Skeletal muscle satellite cell (primary cell): ENCODE data around the gene NEMP2.

ENCODE experiments used
- H3K27me3 ChIP-seq: 2 replicates; pipeline ENCODE4 v1.7.0; 2013; ENCODE audit warnings: low read length; ENCODE audit not compliant: control insufficient read depth, insufficient read depth
- H3K36me3 ChIP-seq: 2 replicates; pipeline ENCODE4 v1.7.0; 2013; ENCODE audit warnings: mild to moderate bottlenecking, control low read depth, low read length; ENCODE audit not compliant: insufficient read depth
- H3K4me1 ChIP-seq: 2 replicates; pipeline ENCODE4 v1.7.0; 2013; ENCODE audit warnings: low read length; ENCODE audit not compliant: control insufficient read depth, insufficient read depth
- H3K4me2 ChIP-seq: 2 replicates; pipeline ENCODE4 v1.7.0; 2013; ENCODE audit warnings: mild to moderate bottlenecking, low read length
- H3K4me3 ChIP-seq: 2 replicates; pipeline ENCODE4 v1.7.0; 2013; ENCODE audit warnings: low read length
- H3K9ac ChIP-seq: 2 replicates; pipeline ENCODE4 v1.7.0; 2013; ENCODE audit warnings: mild to moderate bottlenecking, low read depth, low read length, moderate library complexity
- H3K9me3 ChIP-seq: replicated peaks from 2 replicates; pipeline ENCODE4 v1.7.0; 2013; ENCODE audit warnings: mild to moderate bottlenecking, control low read depth, low read length

Gene NEMP2

DNA sequence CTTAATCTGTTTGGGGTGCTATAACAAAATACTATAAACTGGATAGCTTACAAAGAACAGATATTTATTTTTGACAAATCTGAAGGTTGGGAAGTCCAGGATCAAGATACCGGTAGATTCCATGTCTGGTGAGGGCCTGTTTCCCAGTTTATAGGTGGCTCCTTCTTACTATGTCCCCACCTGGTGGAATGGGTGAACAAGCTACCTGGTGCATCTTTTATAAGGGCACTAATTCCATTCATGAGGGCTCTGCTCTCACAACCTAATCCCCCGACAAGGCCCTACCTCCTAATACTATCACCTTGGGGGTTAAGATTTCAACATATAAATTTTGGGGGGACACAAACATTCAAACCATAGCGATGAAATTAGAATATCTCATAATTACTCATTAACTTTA lies 15.6 kb upstream of the NEMP2 start:
- H3K9ac ChIP-seq: no peak overlapping the region
- H3K4me1 ChIP-seq: peaks cover 11% of the 10 kb centered on the region
- H3K36me3 ChIP-seq: no peaks in the 10 kb centered on the region
- no peaks in the 10 kb centered on the region for H3K27me3 ChIP-seq
- no peak overlapping the region for H3K4me2 ChIP-seq
- H3K9me3 ChIP-seq: no peaks in the 10 kb centered on the region
- no peak overlapping the region for H3K4me3 ChIP-seq

DNA sequence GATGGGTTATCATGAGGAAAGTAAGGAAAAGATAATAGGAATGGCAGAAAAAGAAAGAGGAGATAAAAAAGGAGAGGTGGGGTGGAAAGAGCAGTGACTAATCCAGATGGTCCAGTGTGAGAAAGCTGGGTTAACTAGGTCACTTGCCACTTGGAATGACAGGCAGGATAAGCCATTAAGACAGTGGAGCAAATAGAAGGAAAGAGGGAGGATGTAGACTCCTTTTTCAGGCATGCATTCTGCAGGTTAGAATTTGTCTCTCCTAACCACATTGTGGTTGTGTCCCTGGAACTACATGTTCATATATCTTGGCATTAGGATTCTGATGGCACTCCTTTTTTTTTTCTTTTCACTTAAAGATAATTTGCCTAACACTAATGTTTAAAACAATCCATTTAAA lies 13.4 kb upstream of the NEMP2 start:
- H3K27me3 ChIP-seq: no peaks in the 10 kb centered on the region

DNA sequence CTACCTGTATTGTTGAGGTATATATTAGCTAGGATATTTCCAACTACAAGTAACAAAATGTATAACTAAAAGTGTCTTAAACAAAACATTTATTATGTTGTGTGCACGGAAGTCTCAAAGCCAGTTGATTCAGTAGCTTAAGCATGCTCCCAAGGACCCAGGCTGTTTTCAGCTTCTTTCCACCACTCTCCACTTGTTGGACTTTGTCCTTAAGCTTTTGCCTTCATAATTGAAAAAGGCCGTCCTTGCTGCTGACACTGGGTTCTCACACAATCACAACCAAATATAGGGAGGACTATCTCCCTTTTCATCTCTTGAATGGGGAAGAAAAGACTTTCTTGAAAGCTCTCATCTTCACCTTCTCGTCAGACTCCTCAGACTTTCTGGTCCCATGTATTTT lies 12.2 kb upstream of the NEMP2 start:
- H3K36me3 ChIP-seq: no peaks in the 10 kb centered on the region
- H3K9me3 ChIP-seq: no peaks in the 10 kb centered on the region
- H3K9ac ChIP-seq: no peak overlapping the region
- H3K27me3 ChIP-seq: no peaks in the 10 kb centered on the region
- H3K4me1 ChIP-seq: peaks cover 13% of the 10 kb centered on the region
- H3K4me3 ChIP-seq: no peak overlapping the region
- H3K4me2 ChIP-seq: no peak overlapping the region

More for the DNA sequence above, 13.4 kb upstream of the NEMP2 start:
- no peak overlapping the region for H3K9ac ChIP-seq
- H3K4me3 ChIP-seq: no peak overlapping the region
- H3K36me3 ChIP-seq: no peaks in the 10 kb centered on the region
- no peaks in the 10 kb centered on the region for H3K9me3 ChIP-seq
- no peak overlapping the region for H3K4me2 ChIP-seq
- H3K4me1 ChIP-seq: peaks cover 13% of the 10 kb centered on the region

DNA sequence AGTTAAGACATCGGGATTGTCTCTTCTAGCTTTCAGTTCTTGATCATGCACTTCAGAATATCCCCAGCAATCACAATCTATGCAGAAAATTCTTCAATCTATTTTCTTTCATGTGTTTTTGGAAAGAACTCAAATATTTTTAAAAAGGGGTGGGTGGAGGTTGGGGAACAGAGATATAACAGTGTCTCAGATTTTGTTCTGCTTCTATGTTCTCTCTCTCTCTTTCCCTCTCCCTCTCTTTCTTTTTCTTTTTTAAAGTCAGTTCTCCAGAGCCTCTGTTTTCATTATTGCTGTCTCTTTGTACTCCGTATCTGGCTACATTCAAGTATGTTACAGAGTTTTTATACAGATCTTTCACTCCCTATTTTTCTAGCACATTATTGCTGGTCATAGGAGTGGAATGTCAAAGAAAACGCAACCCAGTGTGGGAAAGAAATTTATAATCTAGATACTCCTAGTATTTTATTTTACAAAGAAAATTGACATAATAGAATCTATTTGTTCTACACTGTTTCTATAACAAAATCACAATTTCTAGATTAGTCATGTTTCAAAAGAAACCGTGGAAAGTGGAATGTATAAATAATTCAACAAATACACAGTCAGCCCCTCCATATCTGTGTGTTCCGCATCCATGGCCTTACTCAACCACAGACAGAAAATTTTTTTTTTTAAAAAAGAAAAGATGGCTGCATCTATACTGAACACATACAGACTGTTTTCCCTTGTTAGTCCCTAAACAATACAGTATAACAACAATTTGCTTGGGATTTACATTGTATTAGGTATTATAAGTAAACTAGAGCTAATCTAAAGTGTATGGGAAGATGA lies 11.2 kb upstream of the NEMP2 start:
- Histone ChIP-seq H3K27me3 (no peaks in the 10 kb centered on the region), H3K4me2 (peak overlapping the region; percentile 73), H3K4me1 (peaks cover 13% of the 10 kb centered on the region), H3K9me3 (no peaks in the 10 kb centered on the region), H3K36me3 (no peaks in the 10 kb centered on the region), H3K9ac (peak overlapping the region; percentile 65), H3K4me3 (peak overlapping the region; percentile 57)

DNA sequence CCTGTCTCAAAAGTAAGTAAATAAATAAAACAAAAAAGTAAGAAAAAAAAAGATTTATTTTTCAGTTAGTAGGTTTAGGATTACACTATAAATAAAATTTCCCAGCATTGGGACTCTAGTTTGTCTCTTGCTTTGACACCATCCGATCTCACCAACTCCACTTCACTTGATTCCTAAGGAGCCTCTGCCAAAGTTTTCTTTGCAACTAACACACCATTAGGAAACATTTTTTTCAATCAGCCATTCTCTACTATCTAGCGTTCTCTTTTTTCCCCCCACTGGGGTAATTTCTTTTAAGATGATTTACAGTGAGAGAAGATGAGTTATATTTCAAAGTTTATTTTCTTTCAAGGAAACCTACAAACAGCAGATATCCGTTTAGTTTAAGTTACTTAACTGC lies 10.6 kb upstream of the NEMP2 start:
- Histone ChIP-seq H3K4me2 (peak overlapping the region; percentile 73), H3K9me3 (peaks cover 6% of the 10 kb centered on the region), H3K9ac (peak overlapping the region; percentile 65), H3K4me3 (peak overlapping the region; percentile 57), H3K27me3 (no peaks in the 10 kb centered on the region), H3K36me3 (no peaks in the 10 kb centered on the region), H3K4me1 (peaks cover 13% of the 10 kb centered on the region)

DNA sequence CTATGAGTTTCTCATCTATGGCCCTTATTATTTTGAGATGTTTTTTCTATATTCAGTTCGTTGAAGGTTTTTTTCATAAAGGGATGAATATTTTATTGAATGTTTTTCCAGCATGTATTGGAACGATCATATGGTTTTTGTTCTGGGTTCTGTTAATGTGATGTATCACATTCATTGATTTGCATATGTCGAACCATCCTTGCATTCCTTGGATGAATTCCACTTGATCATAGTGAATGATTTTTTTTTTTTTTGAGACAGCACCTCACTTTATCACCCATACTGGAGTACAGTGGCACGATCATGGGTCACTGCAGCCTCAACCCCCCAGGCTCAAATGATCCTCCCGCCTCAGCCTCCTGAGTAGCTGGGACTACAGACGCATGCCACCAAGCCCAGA lies 5.5 kb upstream of the NEMP2 start:
- no peaks in the 10 kb centered on the region for H3K27me3 ChIP-seq
- H3K4me1 ChIP-seq: peaks cover 4% of the 10 kb centered on the region
- H3K9me3 ChIP-seq: peaks cover 9% of the 10 kb centered on the region
- no peak overlapping the region for H3K4me2 ChIP-seq
- no peak overlapping the region for H3K4me3 ChIP-seq
- H3K36me3 ChIP-seq: peaks cover 3% of the 10 kb centered on the region
- no peak overlapping the region for H3K9ac ChIP-seq

DNA sequence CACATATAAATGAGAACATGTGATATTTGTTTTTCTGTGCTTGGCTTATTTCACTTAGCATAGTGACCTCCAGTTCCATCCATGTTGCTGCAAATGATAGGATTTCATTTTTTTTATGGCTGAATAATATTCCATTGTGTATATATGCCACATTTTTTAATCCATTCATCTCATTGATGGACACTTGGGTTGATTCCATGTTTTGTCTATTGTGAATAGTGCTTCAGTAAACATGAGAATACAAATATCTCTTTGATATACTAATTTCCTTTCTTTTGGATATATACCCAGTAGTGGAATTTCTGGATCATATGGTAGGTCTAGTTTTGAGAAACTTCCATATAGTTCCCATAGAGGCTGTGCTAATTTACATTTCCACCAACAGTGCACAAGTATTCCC lies 3.7 kb upstream of the NEMP2 start:
- peaks cover 10% of the 10 kb centered on the region for H3K4me1 ChIP-seq
- H3K9ac ChIP-seq: no peak overlapping the region
- peaks cover 9% of the 10 kb centered on the region for H3K9me3 ChIP-seq
- H3K4me3 ChIP-seq: no peak overlapping the region
- H3K4me2 ChIP-seq: no peak overlapping the region
- H3K36me3 ChIP-seq: peaks cover 3% of the 10 kb centered on the region
- H3K27me3 ChIP-seq: no peaks in the 10 kb centered on the region

DNA sequence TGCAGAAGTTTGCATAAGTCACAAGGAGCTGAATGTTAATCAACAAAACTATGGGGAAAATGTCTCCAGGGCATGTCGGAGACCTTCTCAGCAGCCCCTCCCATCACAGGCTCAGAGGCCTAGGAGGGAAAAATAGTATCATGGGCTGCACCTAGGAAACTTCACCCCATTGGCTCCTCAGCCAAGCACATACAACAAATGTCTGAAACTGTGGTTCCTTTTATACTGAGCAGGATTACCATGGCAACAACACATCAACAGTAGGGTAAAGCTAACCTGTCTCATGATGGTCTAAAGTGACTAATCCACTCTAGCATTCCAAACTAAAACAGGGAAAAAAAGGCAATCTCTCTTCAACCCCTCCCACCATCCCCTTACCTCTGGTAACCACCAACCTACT lies 3.2 kb upstream of the NEMP2 start:
- peaks cover 9% of the 10 kb centered on the region for H3K9me3 ChIP-seq
- no peak overlapping the region for H3K4me2 ChIP-seq
- no peaks in the 10 kb centered on the region for H3K27me3 ChIP-seq
- H3K4me3 ChIP-seq: no peak overlapping the region
- peaks cover 3% of the 10 kb centered on the region for H3K36me3 ChIP-seq
- H3K9ac ChIP-seq: no peak overlapping the region
- peaks cover 10% of the 10 kb centered on the region for H3K4me1 ChIP-seq

DNA sequence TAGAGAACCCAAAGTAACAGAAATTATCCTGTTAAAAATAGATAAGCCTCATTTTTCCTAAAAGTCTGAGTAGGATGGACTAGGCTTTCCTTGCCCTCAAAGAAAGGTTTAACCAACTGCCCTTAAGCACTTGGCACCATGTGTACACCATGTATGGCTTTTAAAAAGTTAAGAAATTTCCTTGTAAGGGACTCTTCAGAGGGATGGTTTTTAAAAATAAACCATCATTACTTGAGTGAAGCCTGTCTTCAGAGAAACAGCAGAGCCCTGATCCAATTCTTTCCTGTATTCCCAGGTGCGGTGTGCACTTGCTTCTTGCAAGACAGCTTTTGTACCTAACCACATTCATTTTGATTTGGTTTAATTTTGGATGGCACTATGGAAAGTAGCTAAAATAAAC lies 1.1 kb upstream of the NEMP2 start:
- Histone ChIP-seq H3K27me3 (no peaks in the 10 kb centered on the region), H3K4me3 (peak overlapping the region; percentile 69), H3K36me3 (peaks cover 3% of the 10 kb centered on the region), H3K4me2 (peak overlapping the region; percentile 85), H3K9ac (peak overlapping the region; percentile 91), H3K4me1 (peaks cover 10% of the 10 kb centered on the region), H3K9me3 (peaks cover 8% of the 10 kb centered on the region)

DNA sequence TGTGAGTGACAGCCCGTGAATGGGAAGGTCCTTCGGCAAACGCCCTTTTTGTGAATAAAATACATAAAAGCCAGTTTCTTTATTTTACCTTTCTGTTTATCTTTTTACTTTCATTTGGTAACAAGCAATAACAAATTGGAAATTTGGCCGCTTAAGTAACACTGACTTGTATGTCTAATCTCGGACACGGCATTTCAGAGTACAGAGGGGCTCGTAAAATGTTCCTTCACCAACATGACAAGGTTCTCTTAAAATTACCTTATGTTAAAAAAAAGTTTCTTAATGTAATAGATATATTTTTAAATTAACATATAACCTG lies 558 bp upstream of the NEMP2 start:
- Histone ChIP-seq H3K4me2 (peak overlapping the region; percentile 85), H3K9me3 (peaks cover 3% of the 10 kb centered on the region), H3K4me1 (peaks cover 10% of the 10 kb centered on the region), H3K36me3 (peaks cover 3% of the 10 kb centered on the region), H3K27me3 (no peaks in the 10 kb centered on the region), H3K4me3 (peak overlapping the region; percentile 69), H3K9ac (peak overlapping the region; percentile 91)

DNA sequence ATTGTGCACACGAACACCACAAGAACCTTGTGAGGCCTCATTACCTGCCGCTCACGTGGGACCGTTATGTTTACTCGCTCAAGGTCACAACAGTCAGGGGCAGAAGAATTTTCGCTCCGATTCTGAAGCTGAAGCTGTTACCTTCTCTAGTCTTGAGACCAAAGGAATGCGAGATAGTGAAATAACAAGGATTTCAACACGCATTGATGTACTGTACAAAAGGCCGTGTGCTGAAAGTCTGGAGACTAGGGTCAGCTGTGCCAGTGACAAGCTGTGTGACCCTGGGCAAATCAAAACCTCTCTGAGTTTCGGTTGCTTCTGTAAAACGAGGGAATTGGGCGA lies 583 bp downstream of the NEMP2 start:
- Histone ChIP-seq H3K4me3 (peak overlapping the region; percentile 69), H3K4me1 (peaks cover 10% of the 10 kb centered on the region), H3K36me3 (peaks cover 3% of the 10 kb centered on the region), H3K9ac (peak overlapping the region; percentile 91), H3K9me3 (no peaks in the 10 kb centered on the region), H3K4me2 (peak overlapping the region; percentile 85), H3K27me3 (no peaks in the 10 kb centered on the region)
